HG02852 (cell line): Measurements from ENCODE around the gene SCGB1A1.

Experiments
- ATAC-seq: cut with Tn5 transposase; IDR thresholded peaks from one replicate; pipeline ENCODE4 v1.9.1; 2021; ENCODE audit warnings: mild to moderate bottlenecking, moderate library complexity; ENCODE audit not compliant: unreplicated experiment

Gene SCGB1A1

DNA sequence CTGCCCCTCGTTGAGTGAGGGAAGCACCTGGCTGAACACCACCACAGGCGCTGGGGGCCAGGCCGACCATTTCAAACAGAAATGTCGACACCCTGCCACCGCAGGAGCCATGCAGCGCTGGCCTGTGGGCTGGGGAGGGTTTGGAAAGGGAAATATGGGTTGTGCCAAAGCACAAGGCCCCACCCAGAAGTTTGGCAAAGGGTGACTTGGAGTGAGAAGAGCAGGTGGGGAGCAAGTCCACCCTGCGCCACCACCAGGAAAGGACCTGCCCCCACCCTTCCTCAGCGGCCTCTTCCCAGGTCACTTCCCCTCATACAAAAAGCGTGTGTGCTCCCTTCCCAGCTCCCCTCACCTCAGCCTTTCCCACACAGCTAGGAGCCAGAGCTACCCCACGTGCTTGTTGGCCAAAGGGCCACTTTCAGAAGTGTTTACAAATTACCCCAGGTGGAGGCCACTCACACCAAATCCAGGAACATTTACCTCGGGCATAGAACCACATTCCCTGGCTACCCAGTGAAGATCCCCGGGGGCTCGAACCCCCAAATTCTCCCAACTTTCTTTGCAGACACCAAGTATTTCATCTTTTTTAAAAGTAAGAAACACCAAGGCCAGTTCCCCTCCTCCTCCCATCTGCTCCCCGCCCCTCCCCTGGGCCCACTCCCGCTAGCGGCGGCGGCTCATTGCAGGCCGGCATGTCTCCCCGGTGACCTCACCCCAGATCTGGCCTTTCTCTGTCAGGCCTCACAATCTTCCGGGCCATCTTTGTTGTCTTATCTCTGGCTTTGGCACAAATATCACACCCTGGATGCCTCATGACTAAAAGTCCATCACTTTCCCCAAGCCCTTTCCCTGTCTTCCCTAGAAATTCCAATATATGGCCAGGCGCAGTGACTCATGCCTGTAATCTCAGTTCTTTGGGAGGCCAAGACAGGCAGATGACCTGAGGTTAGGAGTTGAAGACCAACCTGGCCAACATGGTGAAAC is 20.5 kb upstream of the SCGB1A1 start:
- no peak for ATAC-seq

DNA sequence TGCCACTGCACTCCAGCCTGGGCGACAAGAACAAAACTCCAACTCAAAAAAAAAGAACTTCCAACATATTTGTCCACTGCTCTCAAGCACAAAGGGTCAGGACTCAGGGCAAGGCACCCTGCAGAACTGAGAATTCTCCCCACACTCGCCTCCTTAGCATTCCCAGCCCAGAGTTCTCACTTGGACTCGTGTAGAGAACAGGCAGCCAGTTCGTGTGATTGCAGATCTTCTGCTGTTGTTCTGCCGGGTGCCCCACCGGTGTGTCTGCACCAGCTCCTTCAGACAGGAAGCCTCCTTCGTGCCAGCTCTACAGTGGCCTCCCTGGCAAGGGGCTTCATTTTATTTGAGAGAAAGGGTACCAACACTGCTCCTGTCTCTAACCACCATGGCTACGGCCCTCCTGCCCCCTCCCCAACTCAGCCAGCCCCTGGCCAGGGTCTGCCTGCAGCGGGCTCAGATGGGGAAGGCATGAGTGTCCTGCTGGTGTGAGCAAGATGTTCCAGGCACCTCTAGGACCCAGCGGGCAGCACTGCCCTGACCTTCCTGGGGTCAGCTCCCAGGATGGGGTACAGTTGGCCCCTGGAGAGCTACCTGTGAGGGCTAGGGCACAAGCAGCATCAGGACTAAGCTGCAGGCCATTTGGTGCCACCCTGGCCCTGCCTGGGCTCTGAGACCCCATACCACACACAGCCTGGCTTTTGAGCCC is 19.5 kb upstream of the SCGB1A1 start:
- ATAC-seq, result no peak

DNA sequence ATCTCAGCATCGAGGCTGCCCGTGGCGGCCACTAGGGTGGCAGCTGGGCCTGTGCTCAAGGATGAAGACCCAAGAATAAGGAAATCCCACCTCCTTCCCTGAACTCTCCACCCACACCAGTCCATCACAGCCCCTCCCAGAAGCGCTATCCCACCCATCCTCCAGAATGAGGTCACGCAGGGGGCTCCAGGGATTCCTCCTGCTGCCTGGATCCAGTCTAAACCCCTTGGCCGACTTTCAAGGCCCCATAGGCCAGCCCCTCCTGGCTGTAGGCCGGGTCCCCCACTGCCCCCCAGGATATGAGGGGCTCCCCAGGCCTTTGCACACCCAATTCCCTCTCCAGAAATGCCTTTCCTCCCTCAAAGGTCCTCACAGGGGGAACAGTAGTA is 19.0 kb upstream of the SCGB1A1 start:
- ATAC-seq, result no peak

DNA sequence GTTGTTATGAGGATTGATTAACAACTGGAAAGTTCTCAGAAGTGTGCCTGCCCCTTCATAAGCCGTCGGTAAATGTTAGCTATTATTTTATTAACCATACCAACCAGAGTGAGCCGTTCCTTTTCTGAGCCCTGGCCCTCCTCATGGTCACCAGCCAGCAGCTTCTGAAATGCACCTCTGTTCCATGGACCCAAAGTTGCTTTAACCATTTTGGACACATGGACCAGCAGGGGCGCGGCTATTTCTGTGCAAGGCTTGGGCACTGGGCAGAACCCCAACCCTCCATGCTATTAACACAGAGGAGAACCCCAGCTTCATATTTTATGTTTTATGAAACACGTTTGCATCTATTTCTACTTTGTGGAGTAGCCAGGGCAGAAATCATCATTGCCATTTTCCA is 18.6 kb upstream of the SCGB1A1 start:
- ATAC-seq, result no peak

DNA sequence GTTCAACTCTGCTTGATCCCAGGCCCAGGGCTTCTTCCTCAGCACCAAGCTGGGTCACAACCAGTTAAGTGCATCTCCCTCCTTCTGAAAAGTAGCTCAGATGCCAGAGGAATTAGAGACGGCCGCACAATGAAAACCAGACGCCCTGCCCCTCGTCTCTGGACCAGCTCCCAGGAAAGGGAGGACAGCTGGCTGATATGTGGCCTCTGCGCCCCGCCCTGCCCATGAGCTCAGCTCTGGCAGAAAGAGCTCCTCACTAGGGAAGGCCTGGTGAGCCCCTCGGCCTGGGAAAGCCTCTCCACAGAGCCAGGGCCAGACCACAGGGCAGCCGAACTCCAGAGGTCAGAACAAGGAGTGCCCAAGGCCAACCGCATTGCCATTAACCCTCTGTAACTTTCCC is 18.1 kb upstream of the SCGB1A1 start:
- ATAC-seq, result no peak

DNA sequence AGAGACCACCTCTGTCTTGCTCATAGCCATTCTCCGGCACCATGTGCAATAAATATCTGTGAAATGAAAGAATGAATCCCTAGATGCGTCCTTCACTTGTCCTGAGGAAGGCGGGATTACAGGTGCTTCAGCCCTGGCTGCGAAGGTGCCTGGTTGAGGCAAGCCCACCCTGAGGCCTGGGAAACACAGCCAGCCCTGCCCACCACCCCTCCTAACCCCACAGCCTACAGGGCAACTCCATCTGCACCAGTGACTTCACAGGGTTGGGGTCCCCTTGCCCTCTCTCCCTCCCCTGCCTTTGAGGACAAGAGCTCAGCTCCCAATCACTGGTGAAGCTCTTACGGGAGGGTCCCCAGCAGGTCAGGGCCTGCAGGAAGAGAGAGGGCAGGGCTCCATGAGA is 17.5 kb upstream of the SCGB1A1 start:
- ATAC-seq, result no peak

DNA sequence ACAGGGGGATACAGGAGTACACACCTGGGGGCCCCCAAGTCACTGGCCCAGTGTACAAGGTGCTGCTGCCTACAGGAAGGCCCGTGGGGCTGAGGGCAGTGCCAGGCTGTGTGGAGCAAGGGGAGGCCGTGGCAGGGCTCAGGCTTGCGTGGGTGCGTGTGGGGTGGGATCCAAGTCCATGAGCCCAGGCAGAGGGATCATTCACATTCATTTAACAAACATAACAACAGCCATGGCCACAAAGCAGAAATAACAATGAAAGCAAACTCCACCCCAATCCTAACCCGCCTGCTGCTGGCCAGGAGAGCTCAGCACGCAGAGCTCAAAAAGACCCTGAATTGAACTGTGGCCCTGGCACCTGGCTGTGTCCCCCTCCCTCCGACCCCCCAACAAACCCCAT is 17.0 kb upstream of the SCGB1A1 start:
- ATAC-seq, result no peak

DNA sequence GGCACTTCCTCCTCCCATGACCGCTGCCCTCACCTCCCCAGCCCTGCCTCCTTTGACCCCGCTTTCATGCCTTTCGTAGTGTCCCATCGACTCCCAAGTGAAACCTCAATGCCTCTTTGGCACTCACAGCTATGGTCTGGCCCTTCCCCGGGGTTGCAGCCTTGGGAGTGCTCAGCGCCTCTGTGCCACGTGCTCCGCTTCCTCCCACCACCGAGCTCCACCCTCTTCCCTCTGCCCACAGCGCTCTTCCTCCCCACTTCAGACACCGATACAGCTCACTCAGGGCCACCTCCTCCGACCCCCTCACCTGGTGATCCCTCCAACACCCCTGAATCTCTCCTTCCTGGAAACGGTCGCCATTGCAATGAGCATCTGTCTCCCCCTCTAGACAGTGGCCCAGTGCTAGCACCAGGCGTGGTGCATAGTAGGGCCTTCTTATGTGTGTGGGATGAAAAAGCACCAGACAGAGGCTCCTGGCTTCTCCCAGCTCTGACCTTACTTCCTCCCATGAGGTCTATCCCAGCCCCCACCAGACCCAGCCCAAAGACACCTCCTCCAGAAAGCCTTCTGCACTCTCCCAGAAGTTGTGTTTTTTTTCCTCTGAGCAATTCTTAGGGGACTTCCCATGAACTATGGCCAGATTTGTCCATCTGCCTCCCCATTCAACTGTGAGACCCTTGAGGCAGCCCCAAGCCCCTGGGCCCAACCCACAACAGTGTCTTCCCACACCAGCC is 16.4 kb upstream of the SCGB1A1 start:
- no peak for ATAC-seq

DNA sequence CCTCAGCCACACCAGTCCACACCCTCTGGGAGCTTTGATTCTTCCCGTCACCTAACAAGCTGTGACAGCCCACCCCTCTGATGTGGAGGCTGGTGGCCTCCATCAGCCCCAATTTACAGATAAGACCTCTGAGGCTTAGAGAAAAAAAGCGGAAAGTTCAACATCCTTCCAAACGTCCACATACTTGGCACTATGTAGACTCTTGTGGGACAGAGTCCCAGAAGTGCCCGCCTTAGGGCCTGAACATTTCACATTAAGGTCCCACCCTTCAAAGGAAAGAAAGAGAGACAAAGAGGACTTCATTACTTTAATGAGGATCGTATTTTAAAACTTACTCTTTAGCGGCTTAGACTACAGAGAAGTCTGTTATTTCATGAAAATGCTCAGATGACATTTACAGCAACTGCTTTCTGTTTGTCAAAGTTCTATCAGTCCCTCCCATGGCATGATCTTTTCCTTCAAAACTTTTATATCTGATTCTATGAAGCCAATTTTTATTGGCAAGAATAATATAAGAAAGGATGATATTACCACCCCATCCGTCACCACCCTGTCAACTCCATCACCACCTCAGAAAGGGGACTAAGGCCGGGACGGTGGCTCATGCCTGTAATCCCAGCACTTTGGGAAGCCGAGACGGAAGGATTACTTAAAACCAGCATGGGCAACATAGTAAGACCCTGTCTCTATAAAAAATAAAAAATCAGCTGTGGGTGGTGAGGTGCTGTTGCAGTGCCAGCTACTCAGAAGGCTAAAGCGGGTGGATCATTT is 15.7 kb upstream of the SCGB1A1 start:
- ATAC-seq, result no peak

DNA sequence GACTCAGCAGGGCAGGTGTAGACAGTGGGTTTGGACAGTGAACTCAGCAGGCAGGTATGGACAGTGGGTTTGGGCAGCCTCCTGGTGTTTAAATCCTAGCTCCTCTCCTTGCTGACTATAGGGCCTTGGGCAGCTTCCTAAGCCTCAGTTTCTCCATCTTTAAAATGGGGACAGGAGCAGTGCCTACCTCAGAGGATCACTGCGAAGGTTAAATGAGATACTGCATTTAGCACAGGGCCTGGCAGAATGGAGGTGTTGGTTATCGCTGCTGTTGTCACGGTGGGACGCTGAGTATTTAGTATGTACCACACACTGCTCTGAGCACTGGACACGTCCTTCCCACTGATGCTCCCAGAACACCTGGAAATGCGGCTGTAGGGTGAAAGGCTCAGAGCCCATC is 14.4 kb upstream of the SCGB1A1 start:
- ATAC-seq, result no peak

DNA sequence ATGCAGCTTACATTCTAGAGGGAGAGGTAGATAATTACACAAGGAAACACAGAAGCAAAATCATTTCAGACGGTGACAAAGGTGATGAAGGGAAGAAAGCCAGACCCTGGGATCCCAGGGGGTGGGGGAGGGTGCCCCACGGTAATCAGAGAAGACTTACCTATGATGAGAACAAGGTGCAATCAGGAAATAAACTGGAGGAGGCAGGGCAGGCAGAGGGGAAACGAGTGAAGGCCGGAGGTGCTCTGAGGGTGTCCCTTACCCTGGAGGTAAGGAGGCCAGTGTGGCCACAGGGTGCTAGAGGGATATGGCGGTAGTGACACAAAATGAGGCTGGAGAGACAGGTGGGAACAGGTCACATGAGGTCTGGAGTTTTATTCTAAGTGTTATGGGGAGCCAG is 13.9 kb upstream of the SCGB1A1 start:
- ATAC-seq, result no peak

DNA sequence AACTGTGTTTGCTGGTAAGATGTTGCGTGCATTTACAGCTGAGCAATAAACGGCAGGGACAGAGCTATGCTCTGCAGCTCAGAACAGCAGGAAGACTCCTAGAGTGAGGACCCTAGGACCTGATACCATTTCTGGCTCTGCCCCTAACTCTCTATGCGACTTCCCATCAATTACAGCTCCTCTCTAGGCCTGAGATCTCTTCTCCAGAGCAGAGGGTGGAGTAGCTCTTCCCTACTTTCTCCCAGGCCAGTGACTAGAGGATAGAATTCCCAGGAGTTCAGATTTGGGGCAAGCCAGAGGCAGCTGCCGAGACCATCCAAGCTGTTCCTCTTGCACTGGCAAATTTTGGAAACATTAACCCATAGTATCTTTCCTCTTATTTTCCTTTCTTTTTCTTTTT is 12.8 kb upstream of the SCGB1A1 start:
- no peak for ATAC-seq

DNA sequence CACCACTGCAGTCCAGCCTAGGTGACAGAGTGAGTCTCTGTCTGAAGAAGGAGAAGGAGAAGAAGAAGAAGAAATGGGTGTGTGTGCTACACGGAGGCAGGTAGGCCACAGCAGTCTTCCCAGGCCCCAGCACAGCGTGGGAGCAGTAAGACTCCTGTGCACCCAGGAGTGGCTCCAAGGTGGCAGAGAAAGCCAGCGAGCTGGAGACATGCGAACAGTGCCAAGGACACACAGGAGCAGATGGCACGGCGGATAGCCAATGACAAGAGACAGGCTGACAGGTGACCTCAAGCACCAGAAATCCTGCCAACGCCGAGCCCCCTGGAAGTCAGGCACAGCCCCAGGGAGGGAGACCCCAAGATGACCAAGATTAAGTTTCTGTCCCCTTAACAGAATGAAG is 9.0 kb upstream of the SCGB1A1 start:
- ATAC-seq, result no peak

DNA sequence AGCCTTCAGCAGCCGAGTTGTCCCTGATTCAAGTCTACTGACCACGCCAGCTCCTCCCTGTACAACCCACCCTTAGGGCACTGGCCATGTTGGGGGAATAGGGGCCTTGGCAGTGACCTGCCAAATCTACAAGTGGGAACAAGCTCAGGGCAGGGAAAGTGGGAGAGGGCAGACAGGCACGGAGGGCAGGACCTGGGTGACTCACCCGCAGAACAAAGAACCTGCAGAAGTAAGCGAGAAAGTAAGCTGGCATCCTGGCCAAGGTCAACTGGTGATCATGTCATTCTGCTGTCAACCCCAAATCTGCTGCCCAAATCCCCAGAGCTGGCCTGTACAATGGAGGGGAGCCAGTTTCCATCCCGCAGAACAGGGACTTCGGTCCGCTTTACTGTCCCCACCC is 7.9 kb upstream of the SCGB1A1 start:
- no peak for ATAC-seq

DNA sequence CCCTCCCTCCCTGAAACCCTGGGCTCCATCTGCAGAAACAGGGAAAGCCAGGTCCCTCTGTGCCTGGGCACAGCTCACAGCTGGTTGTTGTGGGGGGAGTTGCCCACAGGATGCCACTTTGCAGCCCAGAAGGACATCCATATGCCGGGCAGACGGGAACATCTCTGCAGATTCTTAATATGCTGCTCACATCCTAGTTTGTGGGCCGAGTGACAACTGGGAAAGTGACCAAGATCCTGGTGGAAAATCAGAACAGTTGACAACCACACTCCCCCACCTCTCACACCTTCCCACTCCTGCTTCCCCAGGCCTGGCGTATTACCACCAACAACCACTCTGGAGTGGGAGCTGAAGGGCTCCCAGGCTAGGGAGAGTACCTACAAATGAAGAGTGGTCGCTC is 7.3 kb upstream of the SCGB1A1 start:
- ATAC-seq, result no peak

DNA sequence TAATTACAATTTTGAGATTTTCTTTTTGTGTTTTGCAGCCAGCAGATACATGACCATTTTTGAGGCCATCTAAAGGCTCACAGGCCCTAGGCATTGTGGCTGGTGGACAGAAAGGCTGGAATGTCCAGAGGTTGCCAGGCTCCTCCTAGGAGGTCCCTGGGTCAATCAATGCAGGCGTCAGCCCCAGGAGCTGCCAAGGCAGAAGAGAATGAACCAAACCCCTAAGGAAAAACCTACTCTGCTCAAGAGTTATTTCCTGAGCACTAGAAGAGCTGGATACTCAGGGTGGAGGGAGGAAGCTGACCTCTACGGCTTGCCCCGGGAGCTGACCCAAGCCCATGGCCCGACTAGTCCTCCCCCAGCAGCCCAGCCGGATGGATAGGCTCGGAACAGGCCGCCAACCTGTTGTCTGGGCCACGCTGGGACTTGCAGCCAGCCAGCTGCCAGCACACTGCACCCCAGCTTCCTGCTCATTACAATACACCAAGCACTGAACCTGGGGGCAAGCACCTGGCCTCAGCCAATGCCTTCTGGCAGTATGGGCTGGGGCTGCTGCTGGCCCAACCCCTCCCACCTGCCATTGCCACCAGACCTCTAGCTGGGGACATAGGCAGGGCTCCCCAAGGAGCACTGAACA is 5.7 kb upstream of the SCGB1A1 start:
- ATAC-seq, result no peak

DNA sequence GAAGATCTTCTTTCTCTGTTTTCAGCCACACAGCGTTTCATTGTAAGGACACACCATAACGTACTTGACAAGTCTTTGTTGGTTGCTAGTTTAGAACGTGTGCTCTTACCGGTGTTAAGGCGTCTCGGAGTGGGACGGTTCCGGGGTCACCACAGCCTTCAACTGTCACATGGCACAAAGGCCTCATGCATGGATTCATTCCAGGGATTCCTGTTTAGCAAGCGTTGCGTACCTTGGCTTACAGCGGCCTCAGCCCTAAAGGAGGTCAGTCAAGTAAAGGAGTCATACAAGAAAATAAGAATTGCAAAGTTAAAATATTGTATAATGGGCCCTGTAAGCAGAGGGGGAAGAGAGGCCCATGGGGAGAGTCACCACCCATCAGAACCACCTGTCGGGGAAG is 2.2 kb upstream of the SCGB1A1 start:
- no peak for ATAC-seq

DNA sequence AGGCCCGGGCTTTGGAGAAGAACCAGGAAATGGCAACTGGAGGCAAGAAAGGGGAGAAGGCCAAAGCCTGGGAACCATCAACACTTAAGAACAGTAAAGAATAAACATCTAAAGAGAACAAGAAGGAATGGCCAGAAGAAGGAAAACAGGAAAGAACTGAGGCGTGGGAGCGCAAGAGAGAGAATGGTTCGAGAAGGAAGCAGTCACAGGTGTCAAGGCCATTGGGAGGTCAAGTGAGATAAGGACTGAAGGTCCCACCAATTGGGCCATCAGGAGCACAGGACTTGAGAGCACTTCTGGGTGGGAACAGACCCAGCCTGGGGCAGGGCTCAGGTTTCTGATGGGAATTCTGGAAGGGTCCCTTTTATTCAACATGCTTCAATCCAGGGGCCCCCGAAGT is 697 bp upstream of the SCGB1A1 start:
- ATAC-seq, result no peak

DNA sequence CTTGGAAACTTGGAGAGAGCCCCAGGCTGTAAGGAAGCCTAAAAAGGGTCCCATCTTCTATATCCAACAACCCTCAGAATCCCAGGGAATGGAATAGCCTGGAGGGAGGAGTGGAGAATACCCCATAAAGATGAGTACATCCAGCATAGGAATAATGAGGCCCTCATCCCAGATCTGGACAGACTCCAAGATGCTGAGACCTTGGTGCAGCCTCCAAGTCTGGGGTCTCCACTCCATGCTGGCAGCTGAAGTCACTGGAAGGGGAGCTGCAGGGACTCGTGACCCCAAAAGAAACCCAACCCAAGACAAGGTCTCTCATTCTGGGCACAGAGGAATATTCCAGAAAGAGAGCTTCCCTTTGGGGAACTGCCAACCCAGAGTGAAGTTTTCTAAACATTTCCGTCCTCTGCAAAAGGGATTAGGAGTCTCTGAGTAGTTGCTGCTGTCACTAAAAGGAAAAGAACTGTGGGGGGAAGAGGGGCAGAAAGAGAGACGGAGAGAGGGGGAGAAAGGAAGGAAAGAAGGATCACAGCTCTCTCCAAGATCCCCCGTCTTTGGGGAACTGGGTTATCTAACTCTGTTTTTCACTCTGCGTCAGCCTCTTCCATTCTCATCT is 589 bp downstream of the SCGB1A1 start:
- no peak for ATAC-seq

DNA sequence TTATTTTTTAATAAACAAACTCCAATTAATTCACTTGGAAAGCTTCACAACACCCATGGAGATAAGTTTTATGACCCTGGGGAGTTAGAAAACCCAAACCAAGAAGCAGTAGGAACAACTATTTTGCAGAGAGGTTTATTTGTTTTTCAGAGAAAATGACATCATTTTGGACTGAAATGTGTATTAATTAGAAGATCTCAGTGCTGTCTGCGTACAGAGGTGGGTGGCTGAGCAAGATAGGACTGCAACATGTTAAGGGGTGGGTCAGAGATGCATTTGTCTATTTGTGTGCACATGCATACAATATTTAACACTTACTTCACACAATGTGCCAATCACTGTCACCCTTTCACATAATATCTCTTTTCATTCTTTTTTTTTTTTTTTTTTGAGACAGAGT is 1.1 kb downstream of the SCGB1A1 start:
- ATAC-seq, result no peak
